ENCODE measurements around the gene CFAP100. TPM values are rescaled to one million over a fixed set of nuclear protein-coding genes. Genes with fewer than 3 reads are reported as not detected.

Gene CFAP100
- total RNA-seq, 1 donor from 2014 or later: 4.3 TPM

- DNase-seq (ENCODE audit: extremely low spot score, unreplicated experiment): no peak
- TF ChIP-seq CTCF (conservative IDR thresholded peaks at IDR 0.05): no peak
- Mint-ChIP-seq H3K4me3 (no peak overlapping the region), H3K4me1 (ENCODE audit: unreplicated experiment) (peaks cover 15% of the 10 kb centered on the region), H3K27ac (no peak overlapping the region), H3K36me3 (peaks cover 5% of the 10 kb centered on the region), H3K27me3 (no peaks in the 10 kb centered on the region), H3K9me3 (no peaks in the 10 kb centered on the region)
These were observed 46.7 kb downstream of the CFAP100 start for GRCh38 chr3:126441256-126441880.

- Mint-ChIP-seq H3K4me1 (ENCODE audit: unreplicated experiment) (peaks cover 15% of the 10 kb centered on the region), H3K27me3 (no peaks in the 10 kb centered on the region), H3K36me3 (peaks cover 5% of the 10 kb centered on the region), H3K4me3 (no peak overlapping the region), H3K27ac (no peak overlapping the region), H3K9me3 (no peaks in the 10 kb centered on the region)
- TF ChIP-seq CTCF (conservative IDR thresholded peaks at IDR 0.05): no peak
- DNase-seq (ENCODE audit: extremely low spot score, unreplicated experiment): no peak
These were observed 47.6 kb downstream of the CFAP100 start for GRCh38 chr3:126442094-126442855.

GRCh38 chr3:126442856-126443242 lies 48.1 kb downstream of the CFAP100 start:
- H3K9me3 Mint-ChIP-seq: no peaks in the 10 kb centered on the region
- no peak for TF ChIP-seq CTCF (conservative IDR thresholded peaks at IDR 0.05)
- H3K27me3 Mint-ChIP-seq: no peaks in the 10 kb centered on the region
- H3K36me3 Mint-ChIP-seq: peaks cover 5% of the 10 kb centered on the region
- H3K4me1 Mint-ChIP-seq (ENCODE audit: unreplicated experiment): peaks cover 15% of the 10 kb centered on the region
- no peak overlapping the region for H3K4me3 Mint-ChIP-seq
- DNase-seq (ENCODE audit: extremely low spot score, unreplicated experiment): no peak
- H3K27ac Mint-ChIP-seq: no peak overlapping the region

- DNase-seq (ENCODE audit: extremely low spot score, unreplicated experiment): no peak
- Mint-ChIP-seq H3K4me1 (ENCODE audit: unreplicated experiment) (peaks cover 6% of the 10 kb centered on the region), H3K27ac (no peak overlapping the region), H3K4me3 (no peak overlapping the region), H3K27me3 (no peaks in the 10 kb centered on the region), H3K36me3 (no peaks in the 10 kb centered on the region), H3K9me3 (no peaks in the 10 kb centered on the region)
- no peak for TF ChIP-seq CTCF (conservative IDR thresholded peaks at IDR 0.05)
These were observed 50.8 kb downstream of the CFAP100 start for GRCh38 chr3:126445506-126445905.

GRCh38 chr3:126446301-126446700 lies 51.6 kb downstream of the CFAP100 start:
- H3K4me1 Mint-ChIP-seq (ENCODE audit: unreplicated experiment): peaks cover 6% of the 10 kb centered on the region
- no peak for TF ChIP-seq CTCF (conservative IDR thresholded peaks at IDR 0.05)
- no peak for DNase-seq (ENCODE audit: extremely low spot score, unreplicated experiment)
- H3K4me3 Mint-ChIP-seq: no peak overlapping the region
- H3K36me3 Mint-ChIP-seq: no peaks in the 10 kb centered on the region
- H3K27ac Mint-ChIP-seq: no peak overlapping the region
- no peaks in the 10 kb centered on the region for H3K27me3 Mint-ChIP-seq
- no peaks in the 10 kb centered on the region for H3K9me3 Mint-ChIP-seq

Data from type B pancreatic cell (in vitro differentiated cells).